Activated CD8-positive, alpha-beta T cell treated with anti-CD3 and anti-CD28 coated beads for 36 hours (primary cell): ENCODE data around the gene ABCA13. TPM values are rescaled to one million over a fixed set of nuclear protein-coding genes. Genes with fewer than 3 reads are reported as not detected.
"Not testable (repeated sequence)": the region's sequence is repeated elsewhere in the genome, so short reads cannot be mapped to it uniquely, and the experiment has no call there.

Source experiments
- ATAC-seq: fragments of 200-7000 bp; cut with Tn5 transposase; one replicate; pipeline ENCODE4 v1.10.0; 2021; ENCODE audit warnings: mild to moderate bottlenecking, moderate library complexity
- CTCF ChIA-PET: fragments of 350-600 bp; sonication (Branson Sonifier 250); formaldehyde crosslinking; loops from one replicate; lab custom pipeline; 2021; ENCODE audit warnings: antibody characterized with exemption; lab: Charles Lee
- POLR2A ChIA-PET: fragments of 350-600 bp; sonication (Branson Sonifier 250); formaldehyde crosslinking; loops from one replicate; lab custom pipeline; 2021; ENCODE audit warnings: antibody characterized with exemption; lab: Charles Lee
- DNase-seq: peaks from one replicate; pipeline ENCODE4 v3.0.0-alpha.2; 2020
- H3K27ac Mint-ChIP-seq: one replicate; pipeline ENCODE4 v1.8.0; 2021; ENCODE audit warnings: mild to moderate bottlenecking, mixed read lengths
- H3K27me3 Mint-ChIP-seq: one replicate; pipeline ENCODE4 v1.8.0; 2021; ENCODE audit warnings: mixed read lengths
- H3K36me3 Mint-ChIP-seq: one replicate; pipeline ENCODE4 v1.8.0; 2021; ENCODE audit warnings: low read depth, mixed read lengths
- H3K4me1 Mint-ChIP-seq: one replicate; pipeline ENCODE4 v1.8.0; 2021; ENCODE audit warnings: low read depth, mixed read lengths
- H3K4me3 Mint-ChIP-seq: one replicate; pipeline ENCODE4 v1.8.0; 2021; ENCODE audit warnings: mild to moderate bottlenecking, moderate library complexity, mixed read lengths
- H3K9me3 Mint-ChIP-seq: one replicate; pipeline ENCODE4 v1.8.0; 2021; ENCODE audit warnings: mixed read lengths
- intact Hi-C: fragments of 100-400 bp; cut with micrococcal nuclease; formaldehyde crosslinking; loops from one replicate; pipeline ENCODE4 v1.10.0; 2022
- total RNA-seq, 2 experiments: library from RNA; stranded (reverse); gene quantifications; one replicate each; pipeline ENCODE4 v1.2.3, GENCODE V29; 2021
- TF ChIP-seq, protein P1 (sequence below): fragments of 200-600 bp; IDR thresholded peaks from one replicate; pipeline ENCODE4 v1.8.0; 2022; ENCODE audit warnings: antibody characterized with exemption, mild to moderate bottlenecking

Gene ABCA13
- total RNA-seq, 2 experiments from 2014 or later, result not detected

DNA sequence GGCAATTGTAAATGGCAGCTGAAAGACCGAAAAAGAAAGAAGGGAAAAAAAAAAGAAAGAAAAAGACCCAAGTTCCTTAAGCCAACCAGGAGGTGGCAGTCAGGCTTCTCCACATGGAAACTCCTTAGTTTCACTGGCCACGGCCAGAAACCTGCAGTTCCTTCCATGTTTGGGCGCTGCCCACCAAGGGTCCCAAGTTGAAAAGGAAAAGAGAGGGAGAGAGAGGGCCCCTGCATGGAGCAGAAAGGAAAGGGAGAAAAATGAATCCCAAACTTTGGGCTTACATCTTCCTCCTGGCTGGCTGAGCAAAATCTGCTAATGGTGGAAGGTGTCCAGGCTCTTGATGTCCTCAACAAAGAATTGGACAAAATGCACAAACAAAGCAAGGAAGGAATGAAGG, 31.8 kb upstream of the ABCA13 start:
- Mint-ChIP-seq H3K4me3 (no peak overlapping the region), H3K27ac (no peak overlapping the region), H3K27me3 (no peaks in the 10 kb centered on the region), H3K4me1 (no peaks in the 10 kb centered on the region), H3K9me3 (peaks cover 4% of the 10 kb centered on the region), H3K36me3 (no peaks in the 10 kb centered on the region)
- ATAC-seq (no peak), DNase-seq (no peak)
- CTCF ChIA-PET, result interaction anchor here (1.0 kb wide), 1 partner anchor 195 kb away, joined by 3 read pairs; no protein-coding TSS in a partner anchor
- intact Hi-C loops, result no loop called here
- POLR2A ChIA-PET, result no interaction called here
- TF ChIP-seq, protein P1, sequence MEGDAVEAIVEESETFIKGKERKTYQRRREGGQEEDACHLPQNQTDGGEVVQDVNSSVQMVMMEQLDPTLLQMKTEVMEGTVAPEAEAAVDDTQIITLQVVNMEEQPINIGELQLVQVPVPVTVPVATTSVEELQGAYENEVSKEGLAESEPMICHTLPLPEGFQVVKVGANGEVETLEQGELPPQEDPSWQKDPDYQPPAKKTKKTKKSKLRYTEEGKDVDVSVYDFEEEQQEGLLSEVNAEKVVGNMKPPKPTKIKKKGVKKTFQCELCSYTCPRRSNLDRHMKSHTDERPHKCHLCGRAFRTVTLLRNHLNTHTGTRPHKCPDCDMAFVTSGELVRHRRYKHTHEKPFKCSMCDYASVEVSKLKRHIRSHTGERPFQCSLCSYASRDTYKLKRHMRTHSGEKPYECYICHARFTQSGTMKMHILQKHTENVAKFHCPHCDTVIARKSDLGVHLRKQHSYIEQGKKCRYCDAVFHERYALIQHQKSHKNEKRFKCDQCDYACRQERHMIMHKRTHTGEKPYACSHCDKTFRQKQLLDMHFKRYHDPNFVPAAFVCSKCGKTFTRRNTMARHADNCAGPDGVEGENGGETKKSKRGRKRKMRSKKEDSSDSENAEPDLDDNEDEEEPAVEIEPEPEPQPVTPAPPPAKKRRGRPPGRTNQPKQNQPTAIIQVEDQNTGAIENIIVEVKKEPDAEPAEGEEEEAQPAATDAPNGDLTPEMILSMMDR, result no peak

DNA sequence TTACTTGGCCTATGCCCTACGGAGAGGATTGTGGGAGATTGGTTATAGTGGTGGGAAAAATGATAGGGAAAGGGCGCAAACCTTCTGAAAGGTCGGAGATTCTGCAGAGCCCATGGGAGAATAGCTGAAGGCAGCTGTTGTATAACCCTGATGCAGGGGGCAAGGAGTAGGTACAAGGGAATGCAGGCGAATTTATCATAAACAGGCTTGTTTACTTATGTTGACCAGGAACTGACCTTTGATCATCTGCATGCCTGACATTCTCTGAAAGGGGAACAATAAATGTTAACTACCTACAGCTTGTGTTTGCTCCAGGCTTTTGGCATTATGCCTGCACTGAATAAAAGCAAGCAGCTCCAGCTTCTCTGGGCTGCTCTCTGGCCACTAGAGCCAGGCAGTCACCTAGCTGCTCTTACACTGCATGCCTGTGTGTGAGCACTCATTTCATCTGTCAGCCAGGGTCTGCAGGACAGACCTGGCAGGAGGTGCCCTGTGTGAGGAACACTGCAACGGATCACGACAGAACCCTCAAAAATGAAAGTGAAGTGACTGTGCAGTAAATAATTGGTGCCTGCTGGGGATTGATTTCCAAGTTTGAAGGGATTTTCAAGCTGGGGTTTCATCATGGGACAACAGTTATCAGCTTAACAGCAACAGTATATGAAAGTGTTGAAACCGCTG, 31.1 kb upstream of the ABCA13 start:
- TF ChIP-seq, protein P1, result no peak

DNA sequence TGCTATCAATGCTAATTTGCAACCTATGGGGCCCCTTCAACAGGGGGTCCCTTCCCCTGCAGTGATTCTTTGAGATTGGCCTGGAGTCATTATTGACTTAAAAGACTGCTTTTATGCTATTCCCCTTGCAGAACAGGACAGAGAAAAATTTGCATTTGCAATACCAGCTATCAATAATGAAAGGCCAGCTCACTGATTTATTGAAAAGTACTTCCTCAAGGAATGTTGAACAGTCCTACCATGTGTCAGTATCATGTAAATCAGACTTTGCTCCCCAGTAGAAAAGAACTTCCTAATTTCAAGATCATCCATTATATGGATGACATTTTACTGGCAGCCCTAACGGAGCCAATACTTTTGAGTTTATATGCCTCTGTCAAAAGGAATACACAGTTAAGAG, 29.7 kb upstream of the ABCA13 start:
- TF ChIP-seq, protein P1, result no peak
- Mint-ChIP-seq H3K27ac (no peak overlapping the region), H3K4me1 (no peaks in the 10 kb centered on the region), H3K4me3 (no peak overlapping the region), H3K9me3 (no peaks in the 10 kb centered on the region), H3K27me3 (no peaks in the 10 kb centered on the region), H3K36me3 (no peaks in the 10 kb centered on the region)
- intact Hi-C loops, result no loop called here
- DNase-seq (no peak), ATAC-seq (no peak)
- ChIA-PET POLR2A (no interaction called here), CTCF (interaction anchor here (1.4 kb wide), 1 partner anchor 31 kb away, joined by 3 read pairs; no protein-coding TSS in a partner anchor)

More for the DNA sequence above, 31.1 kb upstream of the ABCA13 start:
- intact Hi-C loops, result no loop called here
- ATAC-seq (no peak), DNase-seq (no peak)
- POLR2A ChIA-PET, result no interaction called here
- Mint-ChIP-seq H3K36me3 (no peaks in the 10 kb centered on the region), H3K9me3 (peaks cover 4% of the 10 kb centered on the region), H3K4me3 (no peak overlapping the region), H3K27me3 (no peaks in the 10 kb centered on the region), H3K4me1 (no peaks in the 10 kb centered on the region), H3K27ac (no peak overlapping the region)
- CTCF ChIA-PET, result interaction anchor here (1.0 kb wide), 1 partner anchor 195 kb away, joined by 3 read pairs; no protein-coding TSS in a partner anchor

DNA sequence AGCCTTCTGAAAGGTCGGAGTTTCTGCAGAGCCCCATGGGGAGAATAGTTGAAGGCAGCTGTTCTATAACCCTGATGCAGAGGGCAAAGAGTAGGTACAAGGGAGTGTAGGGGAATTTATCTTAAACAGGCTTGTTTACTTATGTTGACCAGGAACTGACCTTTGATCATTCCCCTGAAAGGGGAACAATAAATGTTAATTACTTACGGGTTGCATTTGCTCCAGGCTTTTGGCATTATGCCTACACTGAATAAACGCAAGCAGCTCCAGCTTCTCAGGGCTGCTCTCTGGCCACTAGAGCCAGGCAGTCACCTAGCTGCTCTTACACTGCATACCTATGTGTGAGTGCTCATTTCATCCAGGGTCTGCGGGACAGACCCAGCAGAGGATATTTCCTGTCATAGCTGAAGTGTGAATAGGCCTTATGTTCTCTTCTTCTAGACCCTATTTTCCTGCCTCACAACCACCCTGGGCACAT, 26.9 kb upstream of the ABCA13 start:
- TF ChIP-seq, protein P1, result no peak
- Mint-ChIP-seq H3K36me3 (no peaks in the 10 kb centered on the region), H3K27me3 (peaks cover 10% of the 10 kb centered on the region), H3K9me3 (no peaks in the 10 kb centered on the region), H3K4me1 (no peaks in the 10 kb centered on the region), H3K27ac (no peak overlapping the region), H3K4me3 (no peak overlapping the region)
- POLR2A ChIA-PET, result no interaction called here
- ATAC-seq (no peak), DNase-seq (no peak)
- intact Hi-C loops, result no loop called here
- CTCF ChIA-PET, result interaction anchor here (0.9 to 1.6 kb wide), 2 partner anchors 34 to 199 kb away, joined by 3 to 5 read pairs; no protein-coding TSS in a partner anchor

DNA sequence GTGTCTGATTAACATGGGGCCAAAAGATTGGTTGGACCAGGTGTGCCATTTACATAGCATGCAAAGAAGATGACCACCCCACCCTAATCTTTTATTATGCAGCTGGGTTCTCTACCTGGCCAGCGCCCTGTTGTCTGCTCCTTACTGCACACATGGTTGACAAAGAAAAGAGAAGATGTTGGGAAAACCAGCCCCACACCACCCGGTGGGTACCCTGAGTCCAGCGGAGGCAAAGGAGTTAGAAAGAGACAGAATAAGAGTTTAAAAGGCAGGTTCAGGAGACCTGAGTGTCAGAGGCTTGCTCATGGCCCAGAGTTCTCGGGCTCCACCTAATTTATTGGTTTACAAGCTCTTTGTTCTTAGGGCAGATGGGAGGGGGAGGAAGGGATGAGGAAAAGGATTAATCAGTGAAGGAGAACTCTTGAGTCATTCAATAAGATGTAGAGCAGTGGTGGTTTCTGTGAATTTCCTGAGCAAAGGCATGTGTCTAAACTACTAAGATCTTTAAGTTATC, 24.1 kb upstream of the ABCA13 start:
- TF ChIP-seq, protein P1, result no peak
- no peak overlapping the region for H3K27ac Mint-ChIP-seq
- H3K4me1 Mint-ChIP-seq, result no peaks in the 10 kb centered on the region
- DNase-seq (no peak), ATAC-seq (no peak)
- intact Hi-C loops, result no loop called here
- no peaks in the 10 kb centered on the region for H3K9me3 Mint-ChIP-seq
- no peaks in the 10 kb centered on the region for H3K36me3 Mint-ChIP-seq
- POLR2A ChIA-PET, result no interaction called here
- CTCF ChIA-PET, result no interaction called here
- peaks cover 13% of the 10 kb centered on the region for H3K27me3 Mint-ChIP-seq
- H3K4me3 Mint-ChIP-seq, result no peak overlapping the region

DNA sequence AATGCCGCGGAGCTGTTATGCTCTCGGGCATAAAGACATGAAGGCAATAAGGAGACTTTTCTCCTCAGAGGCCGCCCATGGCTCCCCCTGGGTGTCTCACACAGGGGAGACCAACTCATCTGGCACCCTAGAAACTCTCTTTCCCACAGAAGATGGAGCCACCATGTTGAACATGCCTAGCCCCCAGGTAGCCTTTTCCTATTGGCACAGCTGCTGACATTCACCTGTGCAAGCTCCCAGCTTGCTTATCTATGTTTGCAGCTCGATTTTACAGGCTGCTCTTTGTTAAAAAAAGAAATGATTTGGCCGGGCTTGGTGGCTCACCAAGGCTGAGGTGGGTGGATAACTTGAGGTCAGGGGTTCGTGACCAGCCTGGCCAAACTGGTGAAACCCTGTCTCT, 23.6 kb upstream of the ABCA13 start:
- H3K4me1 Mint-ChIP-seq, H3K4me3 Mint-ChIP-seq, ATAC-seq, POLR2A ChIA-PET, intact Hi-C loops, H3K36me3 Mint-ChIP-seq, H3K27ac Mint-ChIP-seq, CTCF ChIA-PET, DNase-seq, H3K9me3 Mint-ChIP-seq: not testable (repeated sequence)
- peaks cover 13% of the 10 kb centered on the region for H3K27me3 Mint-ChIP-seq
